Hepatocyte (in vitro differentiated cells): Measurements from ENCODE around the gene DAAM2.

Experiments used
- CTCF ChIP-seq: fragments of 200-600 bp; sonication (generic); IDR thresholded peaks from 2 replicates; pipeline ENCODE4 v1.5.1; 2016; ENCODE audit warnings: antibody characterized with exemption, mild to moderate bottlenecking; ENCODE audit not compliant: poor library complexity
- EZH2 ChIP-seq: fragments of 200-600 bp; sonication (generic); IDR thresholded peaks from 2 replicates; pipeline ENCODE4 v1.6.1; 2016; ENCODE audit warnings: antibody characterized with exemption, mild to moderate bottlenecking, borderline replicate concordance
- EZH2phosphoT487 ChIP-seq: fragments of 200-600 bp; sonication (generic); IDR thresholded peaks from one replicate; pipeline ENCODE4 v1.6.1; 2018; ENCODE audit warnings: antibody characterized with exemption, mild to moderate bottlenecking, low read depth, moderate library complexity; ENCODE audit not compliant: unreplicated experiment, severe bottlenecking

DNA sequence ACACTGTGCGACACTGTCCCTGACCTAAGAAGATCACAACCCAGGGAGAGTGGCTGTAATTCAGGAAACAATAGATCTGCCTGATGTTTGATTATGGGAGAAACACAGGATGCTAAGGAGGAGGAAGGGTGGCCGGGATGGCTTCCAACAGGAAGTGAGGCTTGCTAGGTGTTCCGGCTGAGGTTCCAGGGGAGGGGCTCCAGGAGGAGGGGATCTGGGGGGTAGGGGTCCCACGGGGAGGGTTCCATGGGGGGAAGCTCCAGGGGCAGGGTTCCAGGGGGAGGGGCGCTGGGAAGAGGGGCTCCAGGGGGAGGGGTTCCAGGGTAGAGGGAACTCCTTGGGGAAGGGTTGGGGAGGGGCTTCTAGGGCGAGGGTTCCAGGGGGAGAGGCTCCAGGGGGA lies 48.6 kb downstream of the DAAM2 start:
- no peak for TF ChIP-seq CTCF
- no peak for TF ChIP-seq EZH2
- TF ChIP-seq EZH2phosphoT487: no peak
